Adrenal gland (tissue), 5 donors: ENCODE results near the gene FHOD3.

Source experiments
- POLR2A ChIP-seq, 2 donors: fragments of 450-650 bp; IDR thresholded peaks; one replicate each; pipeline ENCODE4 v1.6.1; 2017; ENCODE audit warnings: antibody characterized with exemption in 2 of 2, mild to moderate bottlenecking in 2 of 2, moderate library complexity in 1 of 2
- TF ChIP-seq, protein P1 (sequence below), 6 experiments: fragments of 450-650 bp in 4 of 6; fragments of 200-600 bp in 2 of 6; sonication (generic) in 1 of 6; IDR thresholded peaks; 1 replicate in 5 of 6; 2 replicates in 1 of 6; pipeline versions ENCODE4 v1.5.1 to v1.8.0; 2016 to 2021; ENCODE audit warnings: antibody characterized with exemption in 6 of 6, mild to moderate bottlenecking in 2 of 6, moderate library complexity in 1 of 6
- donor health status: DM: no; HTN: no; CAD: no.

DNA sequence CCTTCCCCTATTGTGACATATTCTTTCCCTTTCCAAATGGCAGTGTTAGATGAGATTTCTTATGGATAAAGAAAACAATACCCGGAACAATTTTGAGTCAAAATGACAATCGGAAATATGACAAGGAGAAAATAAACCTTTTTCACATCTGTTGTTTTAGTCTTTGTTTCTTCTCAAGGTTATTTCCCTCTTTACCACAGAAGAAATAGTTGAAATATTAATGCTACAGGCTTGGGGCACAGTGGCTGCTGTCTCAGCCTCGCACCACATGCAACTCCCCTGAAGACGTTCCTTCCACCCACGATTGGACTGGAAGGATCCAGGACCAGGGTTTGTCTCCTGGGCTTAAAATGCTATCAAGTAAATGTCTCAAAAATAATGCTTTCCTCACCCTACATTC, 77.6 kb downstream of the FHOD3 start:
- TF ChIP-seq, protein P1, sequence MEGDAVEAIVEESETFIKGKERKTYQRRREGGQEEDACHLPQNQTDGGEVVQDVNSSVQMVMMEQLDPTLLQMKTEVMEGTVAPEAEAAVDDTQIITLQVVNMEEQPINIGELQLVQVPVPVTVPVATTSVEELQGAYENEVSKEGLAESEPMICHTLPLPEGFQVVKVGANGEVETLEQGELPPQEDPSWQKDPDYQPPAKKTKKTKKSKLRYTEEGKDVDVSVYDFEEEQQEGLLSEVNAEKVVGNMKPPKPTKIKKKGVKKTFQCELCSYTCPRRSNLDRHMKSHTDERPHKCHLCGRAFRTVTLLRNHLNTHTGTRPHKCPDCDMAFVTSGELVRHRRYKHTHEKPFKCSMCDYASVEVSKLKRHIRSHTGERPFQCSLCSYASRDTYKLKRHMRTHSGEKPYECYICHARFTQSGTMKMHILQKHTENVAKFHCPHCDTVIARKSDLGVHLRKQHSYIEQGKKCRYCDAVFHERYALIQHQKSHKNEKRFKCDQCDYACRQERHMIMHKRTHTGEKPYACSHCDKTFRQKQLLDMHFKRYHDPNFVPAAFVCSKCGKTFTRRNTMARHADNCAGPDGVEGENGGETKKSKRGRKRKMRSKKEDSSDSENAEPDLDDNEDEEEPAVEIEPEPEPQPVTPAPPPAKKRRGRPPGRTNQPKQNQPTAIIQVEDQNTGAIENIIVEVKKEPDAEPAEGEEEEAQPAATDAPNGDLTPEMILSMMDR (IDR thresholded peaks at IDR 0.05) = no peak
- TF ChIP-seq POLR2A (IDR thresholded peaks at IDR 0.05) = no peak
